Hindlimb muscle (tissue), 1 donor: ENCODE results near the gene SERPINB5. TPM values are rescaled to one million over a fixed set of nuclear protein-coding genes. Genes with fewer than 3 reads are reported as not detected.

Experiments
- DNase-seq: peaks from one replicate; pipeline ENCODE4 v3.0.0-alpha.2; 2013
- polyA plus RNA-seq: library from polyadenylated mRNA; unstranded; fragments of 120-200 nt; gene quantifications from one replicate; pipeline ENCODE4 v1.2.1, GENCODE V29; 2013; ENCODE audit not compliant: insufficient read length

Gene SERPINB5
- polyA plus RNA-seq, 1 donor = 0.56 TPM

GRCh38 chr18:63528863-63529492 lies 52.2 kb downstream of the SERPINB5 start:
- DNase-seq = no peak

GRCh38 chr18:63532471-63532870 lies 55.7 kb downstream of the SERPINB5 start:
- DNase-seq = no peak

- no peak for DNase-seq
Measured at GRCh38 chr18:63534615-63535014, 57.9 kb downstream of the SERPINB5 start.

- DNase-seq = no peak
Measured at GRCh38 chr18:63539904-63540510, 63.2 kb downstream of the SERPINB5 start.

- DNase-seq = no peak
Measured at GRCh38 chr18:63542069-63542468, 65.3 kb downstream of the SERPINB5 start, which contains the start of gene SERPINB12. Gene SERPINB12, plus strand, starts transcription at chr18:63542369. Its CDS starts 13,791 bp downstream, at chr18:63556160.

- no peak for DNase-seq
Measured at GRCh38 chr18:63544017-63544416, 67.3 kb downstream of the SERPINB5 start.

- DNase-seq = no peak
Measured at GRCh38 chr18:63545000-63545399, 68.2 kb downstream of the SERPINB5 start.

GRCh38 chr18:63550068-63550467 lies 73.3 kb downstream of the SERPINB5 start:
- DNase-seq = no peak

GRCh38 chr18:63551769-63552168 lies 75.0 kb downstream of the SERPINB5 start:
- no peak for DNase-seq

GRCh38 chr18:63552581-63552980 lies 75.8 kb downstream of the SERPINB5 start:
- no peak for DNase-seq

- peak; percentile 16 for DNase-seq
Measured at GRCh38 chr18:63553081-63553480, 76.3 kb downstream of the SERPINB5 start.

Other genes starting within 250 kb of the SERPINB5 start
- 16.0 TPM for gene BCL2, start 157.2 kb upstream of the SERPINB5 start, polyA plus RNA-seq
- 30.9 TPM for gene KDSR, start 109.8 kb upstream of the SERPINB5 start, polyA plus RNA-seq
- gene VPS4B, start 54.5 kb upstream of the SERPINB5 start, polyA plus RNA-seq = 24.7 TPM
- gene SERPINB12, start 65.4 kb downstream of the SERPINB5 start, polyA plus RNA-seq = 1.3 TPM
- gene SERPINB13, start 110.4 kb downstream of the SERPINB5 start, polyA plus RNA-seq = 0.43 TPM
- gene SERPINB4, start 167.3 kb downstream of the SERPINB5 start, polyA plus RNA-seq = 0.35 TPM
- gene SERPINB3, start 184.9 kb downstream of the SERPINB5 start, polyA plus RNA-seq = not detected
- gene SERPINB11, start 226.0 kb downstream of the SERPINB5 start, polyA plus RNA-seq = not detected